NB4 (cell line): ENCODE results near the gene SMR3A.

Experiments
- MYC ChIP-seq: IDR thresholded peaks from 2 replicates; pipeline ENCODE4 v1.6.1; 2011; ENCODE audit warnings: low read depth, low read length
- POLR2A ChIP-seq: IDR thresholded peaks from 2 replicates; pipeline ENCODE4 v1.6.1; 2011; ENCODE audit warnings: mild to moderate bottlenecking; ENCODE audit not compliant: insufficient read length; ENCODE audit errors: extremely low read depth
- TF ChIP-seq, protein P1 (sequence below): IDR thresholded peaks from one replicate; pipeline ENCODE4 v1.5.1; 2012; ENCODE audit warnings: low read depth, low read length
- TF ChIP-seq, protein P2 (sequence below): IDR thresholded peaks from 2 replicates; pipeline ENCODE4 v1.6.1; 2011; ENCODE audit warnings: low read depth, low read length

DNA sequence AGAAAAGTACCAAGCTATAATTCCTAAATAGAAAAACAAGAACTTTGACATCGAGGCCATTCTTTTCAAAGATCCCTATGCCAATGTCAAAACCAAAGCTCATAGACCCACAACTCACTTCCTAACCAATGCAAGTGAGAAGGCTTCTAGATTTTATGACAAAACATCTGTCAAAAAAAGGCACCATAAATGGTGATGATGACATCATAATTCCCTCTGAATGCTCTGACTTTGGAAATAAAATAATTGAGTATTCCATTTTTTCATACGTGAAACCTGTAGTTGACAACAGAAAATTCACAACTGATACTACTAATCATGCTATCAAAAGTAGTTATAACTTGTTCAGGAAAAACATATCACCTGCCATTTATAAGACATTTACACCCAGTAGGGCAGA, 34.5 kb upstream of the SMR3A start:
- TF ChIP-seq, protein P1, sequence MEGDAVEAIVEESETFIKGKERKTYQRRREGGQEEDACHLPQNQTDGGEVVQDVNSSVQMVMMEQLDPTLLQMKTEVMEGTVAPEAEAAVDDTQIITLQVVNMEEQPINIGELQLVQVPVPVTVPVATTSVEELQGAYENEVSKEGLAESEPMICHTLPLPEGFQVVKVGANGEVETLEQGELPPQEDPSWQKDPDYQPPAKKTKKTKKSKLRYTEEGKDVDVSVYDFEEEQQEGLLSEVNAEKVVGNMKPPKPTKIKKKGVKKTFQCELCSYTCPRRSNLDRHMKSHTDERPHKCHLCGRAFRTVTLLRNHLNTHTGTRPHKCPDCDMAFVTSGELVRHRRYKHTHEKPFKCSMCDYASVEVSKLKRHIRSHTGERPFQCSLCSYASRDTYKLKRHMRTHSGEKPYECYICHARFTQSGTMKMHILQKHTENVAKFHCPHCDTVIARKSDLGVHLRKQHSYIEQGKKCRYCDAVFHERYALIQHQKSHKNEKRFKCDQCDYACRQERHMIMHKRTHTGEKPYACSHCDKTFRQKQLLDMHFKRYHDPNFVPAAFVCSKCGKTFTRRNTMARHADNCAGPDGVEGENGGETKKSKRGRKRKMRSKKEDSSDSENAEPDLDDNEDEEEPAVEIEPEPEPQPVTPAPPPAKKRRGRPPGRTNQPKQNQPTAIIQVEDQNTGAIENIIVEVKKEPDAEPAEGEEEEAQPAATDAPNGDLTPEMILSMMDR: no peak
- no peak for TF ChIP-seq POLR2A
- no peak for TF ChIP-seq MYC
- TF ChIP-seq, protein P2, sequence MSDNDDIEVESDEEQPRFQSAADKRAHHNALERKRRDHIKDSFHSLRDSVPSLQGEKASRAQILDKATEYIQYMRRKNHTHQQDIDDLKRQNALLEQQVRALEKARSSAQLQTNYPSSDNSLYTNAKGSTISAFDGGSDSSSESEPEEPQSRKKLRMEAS: no peak
